GM18868 (cell line): ENCODE data around the gene OGDH.

Experiments
- ATAC-seq: cut with Tn5 transposase; IDR thresholded peaks from one replicate; pipeline ENCODE4 v1.9.1; 2021; ENCODE audit warnings: mild to moderate bottlenecking, moderate library complexity; ENCODE audit not compliant: unreplicated experiment

Gene OGDH

GRCh38 chr7:44636926-44637325, 30.5 kb downstream of the OGDH start:
- ATAC-seq, result no peak

- ATAC-seq, result peak; percentile 45
Observed at GRCh38 chr7:44637788-44638594, 31.6 kb downstream of the OGDH start.

GRCh38 chr7:44638611-44639557, 32.5 kb downstream of the OGDH start:
- ATAC-seq, result peak; percentile 73

GRCh38 chr7:44639671-44640321, 33.4 kb downstream of the OGDH start:
- ATAC-seq, result no peak

- ATAC-seq, result no peak
Observed at GRCh38 chr7:44643206-44643605, 36.8 kb downstream of the OGDH start.

GRCh38 chr7:44645254-44645653, 38.8 kb downstream of the OGDH start:
- no peak for ATAC-seq

GRCh38 chr7:44645696-44646095, 39.3 kb downstream of the OGDH start:
- ATAC-seq, result no peak

GRCh38 chr7:44646176-44646920, 39.9 kb downstream of the OGDH start:
- ATAC-seq, result no peak

- ATAC-seq, result no peak
Observed at GRCh38 chr7:44646921-44647636, 40.7 kb downstream of the OGDH start.

- ATAC-seq, result no peak
Observed at GRCh38 chr7:44647981-44648714, 41.7 kb downstream of the OGDH start.

- ATAC-seq, result no peak
Observed at GRCh38 chr7:44650242-44650641, 43.8 kb downstream of the OGDH start.

GRCh38 chr7:44650772-44651171, 44.3 kb downstream of the OGDH start:
- no peak for ATAC-seq

- no peak for ATAC-seq
Observed at GRCh38 chr7:44652535-44652934, 46.1 kb downstream of the OGDH start.

- no peak for ATAC-seq
Observed at GRCh38 chr7:44654255-44654796, 47.9 kb downstream of the OGDH start.

GRCh38 chr7:44655341-44655740, 48.9 kb downstream of the OGDH start:
- ATAC-seq, result no peak

GRCh38 chr7:44658979-44659378, 52.6 kb downstream of the OGDH start:
- no peak for ATAC-seq

- no peak for ATAC-seq
Observed at GRCh38 chr7:44661233-44661632, 54.8 kb downstream of the OGDH start.

- ATAC-seq, result no peak
Observed at GRCh38 chr7:44664780-44665461, 58.5 kb downstream of the OGDH start.
